Glomerular visceral epithelial cell (primary cell): Measurements from ENCODE around the gene PTPRCAP.
"Not testable (repeated sequence)": the region's sequence is repeated elsewhere in the genome, so short reads cannot be mapped to it uniquely, and the experiment has no call there.

Experiments
- DNase-seq: peaks from one replicate; pipeline ENCODE4 v3.0.0-alpha.2; 2016; ENCODE audit errors: extremely low spot score

PTPRCAP gene

GRCh38 chr11:67409261-67409666 is 28.2 kb downstream of the PTPRCAP start:
- DNase-seq: no peak

DNA sequence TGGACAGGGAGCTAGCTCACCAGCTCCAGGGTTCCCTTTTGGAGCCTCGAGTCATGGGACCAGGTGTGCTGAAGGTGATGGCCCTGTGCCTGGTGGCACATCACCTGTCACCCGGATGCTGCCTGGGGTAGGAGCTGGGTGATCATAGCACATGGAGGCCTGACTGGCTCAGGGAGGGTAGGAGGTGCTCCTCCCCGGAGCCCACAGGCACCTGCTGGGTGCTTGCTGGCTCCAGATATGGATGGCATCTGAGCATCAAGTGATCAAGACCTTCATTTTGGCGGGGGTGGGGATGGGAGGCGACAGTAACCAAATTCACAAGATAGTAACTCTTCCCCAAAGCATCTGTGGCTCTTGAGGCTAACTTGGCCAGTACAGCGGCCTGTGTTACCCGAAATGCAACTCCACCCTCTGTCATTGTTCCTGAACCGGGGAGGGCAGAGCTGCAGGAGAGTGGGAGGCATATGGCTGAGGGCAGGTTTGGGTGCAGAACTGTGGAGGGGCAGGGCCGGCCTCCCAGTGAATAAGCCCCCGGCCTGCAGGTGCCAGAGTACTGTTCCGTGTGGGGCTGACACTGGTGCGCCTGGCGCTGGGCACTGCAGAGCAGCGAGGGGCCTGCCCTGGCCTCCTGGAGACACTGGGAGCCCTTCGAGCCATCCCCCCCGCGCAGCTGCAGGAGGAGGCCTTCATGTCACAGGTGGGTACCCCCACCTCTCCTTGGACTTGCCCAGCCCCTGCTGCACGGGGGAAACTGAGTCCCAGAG is 28.9 kb downstream of the PTPRCAP start:
- no peak for DNase-seq

DNA sequence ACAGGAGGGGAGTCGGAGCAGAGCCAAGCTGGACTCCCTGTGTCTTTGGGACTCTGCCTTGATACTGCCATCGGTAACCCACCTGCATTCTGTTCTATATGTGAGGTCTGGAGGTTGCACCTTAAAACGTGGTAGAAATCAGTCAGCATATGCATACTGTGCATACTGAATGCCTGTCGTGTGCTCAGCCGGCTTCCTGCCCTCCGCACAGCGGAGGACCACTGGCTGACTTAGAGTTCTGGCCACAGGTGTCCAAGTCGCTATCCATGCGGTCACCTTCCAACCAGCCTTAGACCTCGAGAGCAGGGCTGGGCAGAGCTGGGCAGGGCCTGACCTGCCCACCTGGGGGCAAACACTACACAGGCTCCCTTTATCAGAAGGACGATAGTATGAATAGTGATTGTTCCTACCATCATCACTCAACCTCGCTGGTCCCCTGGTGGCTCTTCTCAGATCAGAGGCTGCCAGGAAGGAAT is 29.8 kb downstream of the PTPRCAP start:
- no peak for DNase-seq

DNA sequence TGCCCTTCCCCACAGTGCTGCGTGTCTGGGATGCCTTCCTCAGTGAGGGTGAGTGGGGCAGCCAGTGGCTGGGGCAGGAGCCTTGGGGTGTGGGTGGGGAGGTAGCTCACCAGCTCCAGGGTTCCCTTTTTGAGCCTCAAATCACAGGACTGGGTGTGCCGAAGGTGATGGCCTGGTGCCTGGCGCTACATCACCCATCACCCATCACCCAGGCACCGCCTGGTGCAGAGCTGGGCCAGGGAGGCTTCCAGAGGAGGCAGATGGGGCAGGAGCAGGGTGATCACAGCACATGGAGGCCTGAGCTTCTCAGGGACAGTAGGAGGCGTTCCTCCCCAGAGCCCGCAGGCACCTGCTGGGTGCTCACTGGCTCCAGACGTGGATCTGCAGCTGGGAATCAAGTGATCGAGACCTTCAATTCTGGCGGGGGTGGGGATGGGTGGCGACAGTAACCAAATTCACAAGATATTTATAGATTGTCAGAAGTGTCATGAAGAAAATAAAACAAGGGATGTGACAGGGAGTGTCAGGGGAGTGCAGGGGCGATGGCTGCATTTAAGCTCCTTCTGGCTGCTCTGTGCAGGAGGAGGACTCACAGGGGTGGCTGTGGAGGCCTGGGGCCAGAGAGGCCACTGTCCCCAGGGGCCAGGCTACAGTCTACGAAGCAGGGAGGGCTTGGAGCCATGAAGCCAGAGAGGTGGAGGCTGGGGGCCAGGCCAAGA is 30.4 kb downstream of the PTPRCAP start:
- no peak for DNase-seq

DNA sequence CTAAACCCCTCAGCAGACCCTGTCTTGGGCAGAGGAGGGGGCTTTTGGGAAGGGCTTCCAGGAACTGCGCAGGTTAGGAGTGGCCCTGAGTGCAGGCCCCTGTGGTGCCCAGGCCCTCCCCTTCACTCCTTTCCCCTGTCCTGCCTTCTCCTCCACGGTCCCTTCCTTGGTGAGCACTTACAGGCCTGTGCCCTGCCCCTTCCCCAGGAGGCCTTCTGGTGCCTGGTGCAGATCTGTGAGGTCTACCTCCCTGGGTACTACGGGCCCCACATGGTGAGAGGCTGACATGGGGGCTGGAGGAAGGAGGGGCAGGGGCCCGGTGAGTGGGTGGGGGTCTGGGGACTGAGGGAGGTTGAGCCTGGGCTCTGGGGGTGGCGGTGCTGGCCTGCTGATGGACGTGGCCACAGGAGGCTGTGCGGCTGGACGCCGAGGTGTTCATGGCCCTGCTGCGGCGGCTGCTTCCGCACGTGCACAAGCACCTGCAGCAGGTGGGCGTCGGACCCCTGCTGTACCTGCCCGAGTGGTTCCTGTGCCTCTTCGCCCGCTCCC is 31.0 kb downstream of the PTPRCAP start:
- DNase-seq: no peak

DNA sequence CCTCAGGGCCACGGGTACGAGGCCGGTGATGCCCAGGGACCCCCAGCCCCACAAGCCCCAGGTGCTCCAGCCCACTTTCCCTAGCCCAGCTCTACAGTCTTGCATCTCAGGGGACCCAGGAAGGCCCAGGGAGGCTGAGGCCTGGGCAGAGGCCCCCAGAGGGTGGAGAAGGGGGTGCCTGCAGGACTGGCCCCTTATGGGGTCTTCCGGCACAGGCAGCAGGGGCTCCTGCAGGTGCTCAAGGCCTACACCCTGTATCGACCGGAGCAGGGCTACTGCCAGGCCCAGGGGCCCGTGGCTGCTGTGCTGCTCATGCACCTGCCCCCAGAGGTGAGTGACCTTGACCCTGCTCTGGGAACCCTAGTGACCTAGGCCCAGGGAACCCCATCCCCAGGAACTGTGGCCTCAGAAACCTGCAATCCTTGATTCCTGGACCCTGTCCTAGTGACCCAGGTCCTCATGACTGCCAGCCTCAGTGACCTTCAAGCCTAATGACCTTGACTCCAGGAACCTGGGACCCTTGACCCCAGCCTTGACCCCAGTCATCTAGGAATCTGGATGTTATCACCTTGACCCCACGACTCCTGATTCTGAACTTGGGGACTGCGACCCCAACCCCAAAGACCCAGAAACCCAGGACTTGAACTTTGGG is 31.7 kb downstream of the PTPRCAP start:
- DNase-seq: no peak

DNA sequence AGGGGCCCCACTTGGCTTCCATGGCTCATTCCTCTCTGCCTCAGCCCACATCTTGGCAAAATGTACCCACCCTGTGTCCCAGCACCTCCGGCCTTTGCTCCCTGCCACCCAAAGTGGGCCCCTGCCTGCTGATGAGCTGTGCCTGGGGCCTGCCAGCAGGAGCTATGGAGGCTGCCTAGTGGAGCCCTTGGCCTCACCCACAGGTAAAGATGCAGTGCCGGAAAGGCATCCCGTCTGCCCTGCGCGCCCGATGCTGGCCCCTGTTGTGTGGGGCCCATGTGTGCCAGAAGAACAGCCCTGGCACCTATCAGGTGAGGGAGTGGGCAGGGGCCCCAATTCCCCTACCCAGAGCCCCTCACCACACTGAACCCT is 32.3 kb downstream of the PTPRCAP start:
- DNase-seq: no peak

DNA sequence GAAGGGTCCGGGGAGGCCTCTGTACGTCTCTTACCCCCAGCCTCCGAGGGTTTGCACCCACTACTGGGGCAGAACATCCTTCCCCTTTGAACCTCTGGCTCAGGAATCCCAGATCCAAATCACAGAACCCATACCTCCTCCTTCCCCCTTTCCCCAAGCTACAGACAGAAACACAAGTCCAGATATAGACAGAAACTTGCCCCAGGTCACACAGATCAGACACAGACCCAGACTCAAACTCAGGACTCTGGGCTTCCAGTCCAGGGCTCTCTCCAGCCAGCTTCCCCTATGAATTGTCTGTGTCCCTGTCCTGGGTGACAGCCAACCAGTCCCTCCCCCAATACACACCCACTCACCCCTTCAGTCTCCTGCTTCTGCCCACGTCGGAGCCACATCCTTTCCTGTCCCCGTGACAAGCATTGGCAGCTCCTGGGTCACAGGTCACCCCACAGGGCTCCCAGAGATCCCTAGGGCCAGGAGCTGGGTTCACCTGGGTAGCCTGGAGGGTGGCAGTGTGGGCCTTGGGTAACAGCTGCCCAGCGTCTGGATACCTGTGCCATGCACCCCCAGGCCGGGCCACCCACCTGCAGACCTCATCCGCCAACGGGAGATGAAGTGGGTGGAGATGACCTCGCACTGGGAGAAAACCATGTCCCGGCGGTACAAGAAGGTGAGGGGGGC is 32.8 kb downstream of the PTPRCAP start:
- DNase-seq: no peak

DNA sequence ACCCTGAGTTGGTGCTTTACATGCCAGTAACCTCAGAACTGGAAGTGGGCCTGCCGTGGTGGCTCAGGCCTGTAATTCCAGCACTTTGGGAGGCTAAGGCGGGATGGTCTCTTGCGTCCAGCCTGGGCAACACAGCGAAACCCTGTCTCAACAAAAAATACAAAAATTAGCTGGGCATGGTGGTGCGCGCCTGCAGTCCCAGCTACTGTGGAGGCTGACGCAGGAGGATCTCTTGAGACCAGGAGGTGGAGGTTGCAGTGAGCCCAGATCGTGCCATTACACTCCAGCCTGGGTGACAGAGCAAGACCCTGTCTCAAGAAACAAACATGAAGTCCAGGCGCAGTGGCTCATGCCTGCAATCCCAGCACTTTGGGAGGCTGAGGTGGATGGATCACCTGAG is 34.4 kb downstream of the PTPRCAP start:
- DNase-seq: not testable (repeated sequence)

DNA sequence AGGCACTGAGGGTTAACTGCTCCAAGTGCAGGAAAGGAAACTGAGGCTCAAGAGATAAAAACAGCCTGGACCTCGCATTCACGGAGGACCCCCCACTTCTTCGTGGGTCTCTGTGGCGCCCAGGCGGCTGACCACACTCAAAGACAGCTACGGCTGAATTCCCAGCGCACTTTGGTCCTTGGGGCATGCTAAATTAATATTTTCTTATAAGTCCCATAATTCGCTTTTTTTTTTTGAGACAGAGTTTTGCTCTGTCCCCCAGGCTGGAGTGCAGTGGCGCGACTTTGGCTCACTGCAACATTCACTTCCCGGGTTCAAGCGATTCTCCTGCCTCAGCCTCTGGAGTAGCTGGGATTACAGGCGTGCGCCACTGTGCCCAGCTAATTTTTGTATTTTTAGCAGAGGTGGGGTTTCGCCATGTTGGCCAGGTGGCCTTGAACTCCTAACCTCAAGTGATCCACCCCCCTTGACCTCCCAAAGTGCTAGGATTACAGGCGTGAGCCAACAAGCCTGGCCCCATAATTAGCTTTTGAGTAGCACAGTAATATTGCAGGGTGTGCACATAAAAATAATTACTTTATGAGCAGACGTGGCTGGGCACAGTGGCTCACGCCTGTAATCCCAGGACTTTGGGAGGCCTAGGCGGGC is 35.2 kb downstream of the PTPRCAP start:
- DNase-seq: not testable (repeated sequence)

DNA sequence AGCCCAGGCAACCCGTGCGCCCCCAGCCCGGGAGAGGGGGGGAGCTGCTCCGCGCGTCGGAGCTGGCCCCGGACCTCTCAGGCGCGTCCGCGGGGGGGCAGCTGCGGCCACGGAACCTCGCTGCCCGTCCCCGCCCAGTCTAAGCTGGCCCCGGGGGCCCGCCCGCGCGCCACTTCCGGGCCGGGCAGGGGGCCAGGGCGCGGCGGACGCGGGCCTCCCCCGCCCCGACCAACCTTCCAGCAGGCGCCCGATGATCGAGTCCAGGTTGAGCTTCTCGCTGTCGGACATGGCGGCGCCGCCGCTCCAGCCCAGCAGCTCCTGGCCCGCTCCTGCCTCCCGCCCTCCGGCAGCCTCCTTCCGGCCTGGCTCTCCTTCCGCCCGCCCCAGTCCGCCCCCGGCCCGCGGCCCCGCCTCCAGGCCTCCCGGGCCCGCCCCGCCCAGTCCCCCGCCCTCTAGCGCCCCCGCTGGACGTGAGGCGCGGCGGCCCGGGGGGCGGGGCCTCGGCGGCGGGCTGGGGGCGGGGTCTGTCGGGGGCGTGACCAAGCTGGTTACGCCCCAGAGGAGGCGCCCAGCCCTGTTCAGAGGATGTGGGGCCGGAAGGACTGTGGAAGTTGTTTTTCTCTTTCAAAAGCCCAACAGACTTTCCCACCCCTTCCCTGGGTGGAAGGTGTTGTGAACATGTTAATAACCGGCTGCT is 35.8 kb downstream of the PTPRCAP start, which contains the start of gene PPP1CA:
Gene PPP1CA (minus strand): TSS at position 364 of the 697 bp plus-strand sequence. CDS start 76 bp downstream, at position 288.
- DNase-seq: peak; percentile 93

DNA sequence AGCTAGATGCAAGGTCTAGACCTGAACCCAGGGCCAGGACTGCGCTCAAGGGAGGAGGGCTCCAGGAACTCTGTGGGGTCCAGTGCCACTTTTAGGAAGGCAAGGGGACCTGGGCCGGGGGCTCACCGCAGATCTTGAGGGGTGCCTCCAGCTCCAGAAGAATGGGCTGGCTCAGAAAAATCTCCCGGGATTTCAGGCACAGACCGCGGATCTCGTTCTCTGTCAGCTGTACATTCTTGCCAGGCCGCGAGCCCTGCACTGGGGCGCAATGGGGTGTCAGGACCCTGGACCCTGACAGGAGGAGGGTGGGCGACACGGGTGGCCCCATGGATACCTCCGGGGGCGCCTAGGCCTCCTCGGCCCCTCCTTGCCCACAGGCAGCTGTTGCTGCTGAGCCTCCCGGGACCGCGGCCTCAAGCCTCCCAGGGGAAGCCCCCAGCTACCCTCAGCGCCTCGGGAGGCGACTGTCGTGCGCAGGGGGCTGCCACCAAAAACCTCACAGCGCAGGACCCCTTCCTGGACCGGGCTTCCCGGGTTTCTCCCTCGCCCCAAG is 36.5 kb downstream of the PTPRCAP start:
- DNase-seq: no peak

- no peak for DNase-seq
These were observed 37.1 kb downstream of the PTPRCAP start for GRCh38 chr11:67400251-67400941.

GRCh38 chr11:67398661-67399563 is 38.6 kb downstream of the PTPRCAP start:
- no peak for DNase-seq

GRCh38 chr11:67397986-67398660 is 39.4 kb downstream of the PTPRCAP start:
- no peak for DNase-seq

DNA sequence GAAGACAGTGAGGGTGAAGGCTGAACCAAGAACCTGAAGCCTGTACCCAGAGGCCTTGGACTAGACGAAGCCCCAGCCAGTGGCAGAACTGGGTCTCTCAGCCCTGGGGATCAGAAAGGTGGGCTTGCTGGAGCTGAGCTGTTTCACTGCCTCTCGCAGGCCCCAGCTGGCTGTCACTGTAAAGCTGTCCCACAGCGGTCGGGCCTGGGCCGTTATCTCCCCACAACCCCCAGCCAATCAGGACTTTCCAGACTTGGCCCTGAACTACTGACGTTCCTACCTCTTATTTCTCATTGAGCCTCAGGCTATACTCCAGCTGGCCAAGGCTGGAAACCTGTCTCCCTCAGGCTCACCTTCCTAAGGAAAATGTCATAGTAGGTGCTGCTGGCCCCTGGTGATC is 39.9 kb downstream of the PTPRCAP start:
- no peak for DNase-seq

DNA sequence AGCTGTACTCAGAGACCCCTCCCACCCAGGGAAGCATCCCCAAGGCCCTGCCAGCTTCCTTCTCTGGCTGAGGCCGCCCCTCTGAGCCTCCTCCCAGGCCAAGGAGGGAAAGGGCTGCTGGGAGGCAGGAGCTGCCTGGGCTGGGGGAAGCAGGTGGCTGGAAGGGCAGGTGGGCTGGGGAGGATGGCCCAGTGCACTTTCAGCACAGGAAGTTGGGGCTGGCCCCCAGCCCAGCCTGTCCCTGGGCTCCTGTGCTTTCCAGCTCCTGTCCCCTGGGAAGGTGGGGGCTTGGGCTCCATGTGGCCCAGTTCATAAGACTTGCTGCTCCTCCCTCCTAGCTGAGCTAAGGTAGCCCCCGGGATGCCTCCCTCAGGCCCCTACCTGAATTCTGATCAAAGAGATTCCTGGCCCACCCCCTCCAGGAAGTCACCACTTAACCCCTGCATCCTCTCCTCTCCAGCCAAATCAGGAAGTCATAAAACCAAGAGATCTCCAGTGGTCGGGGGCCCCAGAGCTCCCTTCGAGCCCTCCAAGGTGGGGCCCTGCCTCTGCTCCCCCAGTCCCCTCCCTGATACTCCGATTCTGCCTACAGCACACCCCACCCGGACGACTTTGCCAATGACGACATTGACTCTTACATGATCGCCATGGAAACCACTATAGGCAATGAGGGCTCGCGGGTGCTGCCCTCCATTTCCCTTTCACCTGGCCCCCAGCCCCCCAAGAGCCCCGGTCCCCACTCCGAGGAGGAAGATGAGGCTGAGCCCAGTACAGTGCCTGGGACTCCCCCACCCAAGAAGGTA is 40.7 kb downstream of the PTPRCAP start:
- no peak for DNase-seq
